ENCODE data around the gene IRX4.

The IRX4 gene

DNA sequence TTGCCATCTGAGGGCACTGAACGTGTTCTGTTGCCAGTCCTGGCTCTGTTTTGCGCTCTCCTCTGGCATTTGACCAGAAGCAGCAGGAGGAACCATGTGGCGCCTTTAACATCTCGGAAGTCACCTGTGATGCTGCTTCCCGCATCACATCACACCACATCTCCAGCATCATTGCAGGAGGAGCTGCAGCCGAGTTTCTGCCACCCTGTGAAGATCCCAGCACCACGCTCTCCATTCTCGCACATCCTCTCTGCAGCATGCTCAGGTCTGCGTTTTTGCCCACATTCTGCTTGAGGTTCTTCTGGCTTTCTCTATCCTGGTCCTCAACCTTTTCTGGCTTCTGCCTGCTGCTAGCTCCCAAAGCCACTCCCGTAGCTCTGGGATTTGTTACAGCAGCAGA, 11.0 kb upstream of the IRX4 start:
- TF ChIP-seq ZBTB7A (IDR thresholded peaks at IDR 0.05; ENCODE audit: low read depth) (no peak), CEBPB (IDR thresholded peaks at IDR 0.05) (no peak), NFIC (IDR thresholded peaks at IDR 0.05) (no peak), CREB1 (IDR thresholded peaks at IDR 0.05; ENCODE audit: low read depth) (no peak), FOXM1 (IDR thresholded peaks at IDR 0.05; ENCODE audit: borderline replicate concordance, low read depth) (no peak), TAF1 (IDR thresholded peaks at IDR 0.05; ENCODE audit: low read depth) (no peak), EP300 (IDR thresholded peaks at IDR 0.05; ENCODE audit: borderline replicate concordance) (no peak), TEAD4 (IDR thresholded peaks at IDR 0.05) (no peak), RAD21 (IDR thresholded peaks at IDR 0.05; ENCODE audit: low read depth) (no peak)
- TF ChIP-seq, protein P1, sequence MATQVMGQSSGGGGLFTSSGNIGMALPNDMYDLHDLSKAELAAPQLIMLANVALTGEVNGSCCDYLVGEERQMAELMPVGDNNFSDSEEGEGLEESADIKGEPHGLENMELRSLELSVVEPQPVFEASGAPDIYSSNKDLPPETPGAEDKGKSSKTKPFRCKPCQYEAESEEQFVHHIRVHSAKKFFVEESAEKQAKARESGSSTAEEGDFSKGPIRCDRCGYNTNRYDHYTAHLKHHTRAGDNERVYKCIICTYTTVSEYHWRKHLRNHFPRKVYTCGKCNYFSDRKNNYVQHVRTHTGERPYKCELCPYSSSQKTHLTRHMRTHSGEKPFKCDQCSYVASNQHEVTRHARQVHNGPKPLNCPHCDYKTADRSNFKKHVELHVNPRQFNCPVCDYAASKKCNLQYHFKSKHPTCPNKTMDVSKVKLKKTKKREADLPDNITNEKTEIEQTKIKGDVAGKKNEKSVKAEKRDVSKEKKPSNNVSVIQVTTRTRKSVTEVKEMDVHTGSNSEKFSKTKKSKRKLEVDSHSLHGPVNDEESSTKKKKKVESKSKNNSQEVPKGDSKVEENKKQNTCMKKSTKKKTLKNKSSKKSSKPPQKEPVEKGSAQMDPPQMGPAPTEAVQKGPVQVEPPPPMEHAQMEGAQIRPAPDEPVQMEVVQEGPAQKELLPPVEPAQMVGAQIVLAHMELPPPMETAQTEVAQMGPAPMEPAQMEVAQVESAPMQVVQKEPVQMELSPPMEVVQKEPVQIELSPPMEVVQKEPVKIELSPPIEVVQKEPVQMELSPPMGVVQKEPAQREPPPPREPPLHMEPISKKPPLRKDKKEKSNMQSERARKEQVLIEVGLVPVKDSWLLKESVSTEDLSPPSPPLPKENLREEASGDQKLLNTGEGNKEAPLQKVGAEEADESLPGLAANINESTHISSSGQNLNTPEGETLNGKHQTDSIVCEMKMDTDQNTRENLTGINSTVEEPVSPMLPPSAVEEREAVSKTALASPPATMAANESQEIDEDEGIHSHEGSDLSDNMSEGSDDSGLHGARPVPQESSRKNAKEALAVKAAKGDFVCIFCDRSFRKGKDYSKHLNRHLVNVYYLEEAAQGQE (IDR thresholded peaks at IDR 0.05; ENCODE audit: low read depth) = no peak
- TF ChIP-seq, protein P2, sequence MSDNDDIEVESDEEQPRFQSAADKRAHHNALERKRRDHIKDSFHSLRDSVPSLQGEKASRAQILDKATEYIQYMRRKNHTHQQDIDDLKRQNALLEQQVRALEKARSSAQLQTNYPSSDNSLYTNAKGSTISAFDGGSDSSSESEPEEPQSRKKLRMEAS (IDR thresholded peaks at IDR 0.05) = no peak

DNA sequence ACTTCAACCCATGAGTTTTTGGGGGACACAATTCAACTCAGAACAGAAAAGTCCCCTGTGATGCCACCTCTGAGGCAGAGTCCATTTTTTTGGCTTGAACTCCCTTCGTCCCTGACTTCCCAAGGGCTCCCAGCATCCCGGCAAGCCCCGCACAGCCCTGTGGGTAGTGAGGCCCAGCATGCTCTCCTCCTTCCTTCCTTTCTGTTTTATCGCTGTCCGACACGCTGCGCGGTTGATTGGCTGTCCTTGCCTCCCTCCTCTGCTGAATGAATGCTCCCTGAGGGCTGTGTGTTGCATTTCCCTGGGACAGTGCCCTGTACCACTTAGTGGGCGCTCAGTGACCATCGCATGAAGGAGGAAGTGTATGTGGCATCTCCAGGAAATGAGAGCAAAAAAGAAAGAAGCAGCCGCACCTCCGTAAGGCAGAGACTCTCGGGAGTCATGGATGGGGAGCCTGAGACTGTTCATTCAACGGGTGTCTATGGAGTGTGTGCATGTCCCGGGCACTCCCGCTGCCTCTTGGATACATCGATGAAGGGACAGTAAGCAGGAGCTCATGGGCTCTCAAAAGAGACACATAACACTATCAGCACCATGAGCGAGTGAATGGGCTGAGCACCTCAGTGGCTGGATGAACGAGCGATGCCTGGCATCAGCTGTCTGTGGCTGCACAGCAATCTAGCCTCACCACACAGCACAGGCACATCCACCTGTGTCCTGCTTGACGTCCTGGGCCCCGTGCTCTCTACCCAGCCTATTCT, 10.1 kb upstream of the IRX4 start:
- TF ChIP-seq EP300 (IDR thresholded peaks at IDR 0.05; ENCODE audit: borderline replicate concordance) (no peak), FOXM1 (IDR thresholded peaks at IDR 0.05; ENCODE audit: borderline replicate concordance, low read depth) (no peak), ZBTB7A (IDR thresholded peaks at IDR 0.05; ENCODE audit: low read depth) (no peak), TAF1 (IDR thresholded peaks at IDR 0.05; ENCODE audit: low read depth) (no peak), CEBPB (IDR thresholded peaks at IDR 0.05) (no peak), EGR1 (IDR thresholded peaks at IDR 0.05) (no peak), TEAD4 (IDR thresholded peaks at IDR 0.05) (no peak), NFIC (IDR thresholded peaks at IDR 0.05) (no peak), RAD21 (IDR thresholded peaks at IDR 0.05; ENCODE audit: low read depth) (no peak), TCF12 (IDR thresholded peaks at IDR 0.05; ENCODE audit: low read depth) (no peak), CREB1 (IDR thresholded peaks at IDR 0.05; ENCODE audit: low read depth) (no peak)
- TF ChIP-seq, protein P3, sequence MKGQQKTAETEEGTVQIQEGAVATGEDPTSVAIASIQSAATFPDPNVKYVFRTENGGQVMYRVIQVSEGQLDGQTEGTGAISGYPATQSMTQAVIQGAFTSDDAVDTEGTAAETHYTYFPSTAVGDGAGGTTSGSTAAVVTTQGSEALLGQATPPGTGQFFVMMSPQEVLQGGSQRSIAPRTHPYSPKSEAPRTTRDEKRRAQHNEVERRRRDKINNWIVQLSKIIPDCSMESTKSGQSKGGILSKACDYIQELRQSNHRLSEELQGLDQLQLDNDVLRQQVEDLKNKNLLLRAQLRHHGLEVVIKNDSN (IDR thresholded peaks at IDR 0.05) = no peak
- TF ChIP-seq, protein P1 (IDR thresholded peaks at IDR 0.05; ENCODE audit: low read depth) = no peak
- TF ChIP-seq, protein P2 (IDR thresholded peaks at IDR 0.05) = no peak

DNA sequence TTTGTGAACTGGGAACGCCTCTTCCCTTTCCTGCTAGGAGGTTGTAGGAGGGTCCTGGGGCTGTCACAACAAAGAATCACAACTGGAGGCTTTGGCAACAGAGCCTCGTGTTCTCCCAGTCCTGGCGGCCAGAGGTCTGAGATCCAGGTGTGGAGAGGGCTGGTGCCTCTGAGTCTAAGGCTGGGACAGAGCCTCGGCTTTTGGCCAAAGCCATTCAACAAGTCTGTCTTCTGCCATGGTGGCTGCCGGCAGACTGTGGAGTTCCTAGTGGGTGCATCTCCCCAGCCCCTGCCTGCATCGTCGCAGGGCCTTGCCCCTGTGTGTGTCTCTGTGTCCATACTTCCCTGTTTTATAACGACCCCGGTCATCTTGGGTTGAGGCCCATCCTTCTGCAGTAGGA, 9.5 kb upstream of the IRX4 start:
- TF ChIP-seq TCF12 (IDR thresholded peaks at IDR 0.05; ENCODE audit: low read depth) = no peak
- TF ChIP-seq EGR1 (IDR thresholded peaks at IDR 0.05) = no peak
- TF ChIP-seq ZBTB7A (IDR thresholded peaks at IDR 0.05; ENCODE audit: low read depth) = no peak
- TF ChIP-seq RAD21 (IDR thresholded peaks at IDR 0.05; ENCODE audit: low read depth) = no peak
- TF ChIP-seq, protein P2 (IDR thresholded peaks at IDR 0.05) = no peak
- no peak for TF ChIP-seq TAF1 (IDR thresholded peaks at IDR 0.05; ENCODE audit: low read depth)
- no peak for TF ChIP-seq FOXM1 (IDR thresholded peaks at IDR 0.05; ENCODE audit: borderline replicate concordance, low read depth)
- TF ChIP-seq, protein P1 (IDR thresholded peaks at IDR 0.05; ENCODE audit: low read depth) = no peak
- TF ChIP-seq NFIC (IDR thresholded peaks at IDR 0.05) = no peak
- no peak for TF ChIP-seq CEBPB (IDR thresholded peaks at IDR 0.05)
- TF ChIP-seq YY1 (IDR thresholded peaks at IDR 0.05; ENCODE audit: low read depth) = no peak
- TF ChIP-seq EP300 (IDR thresholded peaks at IDR 0.05; ENCODE audit: borderline replicate concordance) = no peak
- no peak for TF ChIP-seq CREB1 (IDR thresholded peaks at IDR 0.05; ENCODE audit: low read depth)
- TF ChIP-seq, protein P3 (IDR thresholded peaks at IDR 0.05) = no peak
- no peak for TF ChIP-seq TEAD4 (IDR thresholded peaks at IDR 0.05)

DNA sequence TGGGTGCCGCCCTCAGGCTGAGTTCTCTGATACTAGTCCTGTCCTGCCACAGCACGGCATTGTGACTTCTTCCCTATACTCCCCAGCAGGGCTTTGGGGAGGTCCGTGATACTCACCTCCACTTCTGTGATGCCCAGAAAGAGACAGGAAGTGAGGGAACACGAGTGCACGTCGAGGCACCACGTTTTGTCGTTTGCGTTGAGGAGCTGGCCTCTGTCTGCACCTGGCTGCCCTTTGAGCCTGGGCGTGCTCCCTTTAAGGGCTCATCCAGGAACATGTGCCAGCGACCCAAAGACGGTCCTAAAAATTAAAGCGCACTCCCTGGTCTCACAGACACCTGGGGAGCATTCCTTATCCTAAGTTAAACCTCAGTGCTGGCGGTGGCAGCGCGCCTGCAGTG, 8.7 kb upstream of the IRX4 start:
- TF ChIP-seq EGR1 (IDR thresholded peaks at IDR 0.05) (no peak), EP300 (IDR thresholded peaks at IDR 0.05; ENCODE audit: borderline replicate concordance) (no peak), RAD21 (IDR thresholded peaks at IDR 0.05; ENCODE audit: low read depth) (no peak), ZBTB7A (IDR thresholded peaks at IDR 0.05; ENCODE audit: low read depth) (no peak), TEAD4 (IDR thresholded peaks at IDR 0.05) (no peak), YY1 (IDR thresholded peaks at IDR 0.05; ENCODE audit: low read depth) (no peak), FOXM1 (IDR thresholded peaks at IDR 0.05; ENCODE audit: borderline replicate concordance, low read depth) (no peak), CEBPB (IDR thresholded peaks at IDR 0.05) (no peak), TAF1 (IDR thresholded peaks at IDR 0.05; ENCODE audit: low read depth) (no peak), TCF12 (IDR thresholded peaks at IDR 0.05; ENCODE audit: low read depth) (no peak), CREB1 (IDR thresholded peaks at IDR 0.05; ENCODE audit: low read depth) (no peak), NFIC (IDR thresholded peaks at IDR 0.05) (no peak)
- TF ChIP-seq, protein P3 (IDR thresholded peaks at IDR 0.05) = no peak
- TF ChIP-seq, protein P1 (IDR thresholded peaks at IDR 0.05; ENCODE audit: low read depth) = no peak
- TF ChIP-seq, protein P2 (IDR thresholded peaks at IDR 0.05) = no peak
